MM.1S (cell line): ENCODE data around the gene ADAP1.

ENCODE experiments used
- DNase-seq: peaks from one replicate; pipeline ENCODE4 v3.0.0-alpha.2; 2015
- H2AFZ ChIP-seq: fragments of 300-600 bp; sonication (generic); 2 replicates; pipeline ENCODE4 v1.6.0; 2016; ENCODE audit warnings: antibody characterized with exemption, low read length
- H3F3A ChIP-seq: fragments of 300-600 bp; sonication (generic); 2 replicates; pipeline ENCODE4 v1.6.1; 2016; ENCODE audit warnings: mild to moderate bottlenecking, antibody characterized with exemption, low read length, moderate library complexity, mixed read lengths; ENCODE audit not compliant: insufficient read depth
- H3K27ac ChIP-seq: fragments of 300-600 bp; sonication (generic); 2 replicates; pipeline ENCODE4 v1.5.1; 2016; ENCODE audit warnings: mild to moderate bottlenecking, low read length
- H3K27me3 ChIP-seq: fragments of 300-600 bp; sonication (generic); replicated peaks from 2 replicates; pipeline ENCODE4 v1.6.0; 2016; ENCODE audit warnings: low read length; ENCODE audit not compliant: insufficient read depth
- H3K36me3 ChIP-seq: fragments of 300-600 bp; sonication (generic); replicated peaks from 2 replicates; pipeline ENCODE4 v1.6.1; 2016; ENCODE audit warnings: mild to moderate bottlenecking, low read length, mixed read lengths; ENCODE audit not compliant: insufficient read depth
- H3K4me1 ChIP-seq: fragments of 300-600 bp; sonication (generic); 2 replicates; pipeline ENCODE4 v1.6.1; 2016; ENCODE audit warnings: low read length, mixed read lengths
- H3K4me2 ChIP-seq: fragments of 300-600 bp; sonication (generic); 2 replicates; pipeline ENCODE4 v1.6.0; 2016; ENCODE audit warnings: low read depth, low read length
- H3K4me3 ChIP-seq: fragments of 300-600 bp; sonication (generic); 2 replicates; pipeline ENCODE4 v1.5.1; 2016; ENCODE audit warnings: low read length, mixed read lengths
- H3K79me2 ChIP-seq: fragments of 300-600 bp; sonication (generic); 2 replicates; pipeline ENCODE4 v1.6.1; 2016; ENCODE audit warnings: mixed run types, low read length, mixed read lengths
- H3K9ac ChIP-seq: fragments of 300-600 bp; sonication (generic); 2 replicates; pipeline ENCODE4 v1.6.1; 2016; ENCODE audit warnings: low read length, mixed read lengths
- H3K9me2 ChIP-seq: fragments of 300-600 bp; sonication (generic); replicated peaks from 2 replicates; pipeline ENCODE4 v1.6.1; 2016; ENCODE audit warnings: mild to moderate bottlenecking, low read length, mixed read lengths; ENCODE audit not compliant: insufficient read depth
- H3K9me3 ChIP-seq: fragments of 300-600 bp; sonication (generic); replicated peaks from 2 replicates; pipeline ENCODE4 v1.6.1; 2016; ENCODE audit warnings: mild to moderate bottlenecking, low read length, mixed read lengths; ENCODE audit not compliant: insufficient read depth
- H4K20me1 ChIP-seq: fragments of 300-600 bp; sonication (generic); 2 replicates; pipeline ENCODE4 v1.6.1; 2016; ENCODE audit warnings: mild to moderate bottlenecking, low read length, moderate library complexity, mixed read lengths; ENCODE audit not compliant: insufficient read depth
- CTCF ChIP-seq: fragments of 300-600 bp; sonication (generic); IDR thresholded peaks from 2 replicates; pipeline ENCODE4 v1.5.1; 2016; ENCODE audit warnings: antibody characterized with exemption, low read length, mixed read lengths
- EZH2 ChIP-seq: fragments of 300-600 bp; sonication (generic); optimal IDR thresholded peaks from 2 replicates; pipeline ENCODE3; 2017; ENCODE audit warnings: low read depth, mild to moderate bottlenecking, antibody characterized with exemption, low read length, mixed read lengths
- EZH2phosphoT487 ChIP-seq: fragments of 300-600 bp; sonication (generic); IDR thresholded peaks from 2 replicates; pipeline ENCODE4 v1.6.1; 2018; ENCODE audit warnings: antibody characterized with exemption, low read length

ADAP1 gene

GRCh38 chr7:918441-919113 is 35.9 kb downstream of the ADAP1 start:
- TF ChIP-seq EZH2 (no peak), EZH2phosphoT487 (no peak), CTCF (no peak)

GRCh38 chr7:918118-918425 is 36.4 kb downstream of the ADAP1 start:
- H3K36me3 ChIP-seq: no peaks in the 10 kb centered on the region
- no peaks in the 10 kb centered on the region for H3K9me2 ChIP-seq
- H3K9me3 ChIP-seq: no peaks in the 10 kb centered on the region
- H3K4me3 ChIP-seq: no peak overlapping the region
- H2AFZ ChIP-seq: no peak overlapping the region
- no peak for DNase-seq
- peaks cover 60% of the 10 kb centered on the region for H3K27me3 ChIP-seq
- TF ChIP-seq EZH2phosphoT487 (no peak), CTCF (no peak), EZH2 (no peak)
- no peaks in the 10 kb centered on the region for H3K79me2 ChIP-seq
- H3K27ac ChIP-seq: no peak overlapping the region
- H3K4me2 ChIP-seq: no peak overlapping the region
- peaks cover under 1% of the 10 kb centered on the region; the same call in 1 of the 2 replicates for H3F3A ChIP-seq
- no peak overlapping the region for H3K9ac ChIP-seq
- H4K20me1 ChIP-seq: no peaks in the 10 kb centered on the region
- H3K4me1 ChIP-seq: peaks cover 8% of the 10 kb centered on the region

More at GRCh38 chr7:918441-919113, 35.9 kb downstream of the ADAP1 start:
- Histone ChIP-seq H3K79me2 (no peaks in the 10 kb centered on the region), H3K4me1 (peaks cover 12% of the 10 kb centered on the region), H3K9me3 (no peaks in the 10 kb centered on the region), H3K9ac (no peak overlapping the region), H3K9me2 (no peaks in the 10 kb centered on the region), H3K36me3 (no peaks in the 10 kb centered on the region), H3K4me3 (no peak overlapping the region), H2AFZ (no peak overlapping the region), H3K4me2 (no peak overlapping the region), H3K27ac (no peak overlapping the region), H3K27me3 (peaks cover 60% of the 10 kb centered on the region), H4K20me1 (no peaks in the 10 kb centered on the region), H3F3A (peaks cover 5% of the 10 kb centered on the region; the same call in 1 of the 2 replicates)
- no peak for DNase-seq

- no peak for DNase-seq
Measured at GRCh38 chr7:917255-918117, 37.0 kb downstream of the ADAP1 start.

More at GRCh38 chr7:917255-918117, 37.0 kb downstream of the ADAP1 start:
- Histone ChIP-seq H4K20me1 (no peaks in the 10 kb centered on the region), H2AFZ (no peak overlapping the region), H3K27ac (no peak overlapping the region), H3K9me2 (no peaks in the 10 kb centered on the region), H3F3A (no peaks in the 10 kb centered on the region), H3K4me1 (peaks cover 5% of the 10 kb centered on the region; the same call in 1 of the 2 replicates), H3K4me2 (no peak overlapping the region), H3K9me3 (no peaks in the 10 kb centered on the region), H3K36me3 (no peaks in the 10 kb centered on the region), H3K9ac (no peak overlapping the region), H3K4me3 (no peak overlapping the region), H3K27me3 (peaks cover 59% of the 10 kb centered on the region), H3K79me2 (no peaks in the 10 kb centered on the region)
- TF ChIP-seq EZH2: no peak
- TF ChIP-seq CTCF: no peak
- TF ChIP-seq EZH2phosphoT487: no peak
